A204.1 (cell line): ENCODE measurements around the gene GNAZ.

Experiments used
- FAIRE-seq: peaks from 2 replicates; lab custom pipeline; 2012; peaks lifted over from hg19 to GRCh38; lab: Jason Lieb, UNC

Gene GNAZ

DNA sequence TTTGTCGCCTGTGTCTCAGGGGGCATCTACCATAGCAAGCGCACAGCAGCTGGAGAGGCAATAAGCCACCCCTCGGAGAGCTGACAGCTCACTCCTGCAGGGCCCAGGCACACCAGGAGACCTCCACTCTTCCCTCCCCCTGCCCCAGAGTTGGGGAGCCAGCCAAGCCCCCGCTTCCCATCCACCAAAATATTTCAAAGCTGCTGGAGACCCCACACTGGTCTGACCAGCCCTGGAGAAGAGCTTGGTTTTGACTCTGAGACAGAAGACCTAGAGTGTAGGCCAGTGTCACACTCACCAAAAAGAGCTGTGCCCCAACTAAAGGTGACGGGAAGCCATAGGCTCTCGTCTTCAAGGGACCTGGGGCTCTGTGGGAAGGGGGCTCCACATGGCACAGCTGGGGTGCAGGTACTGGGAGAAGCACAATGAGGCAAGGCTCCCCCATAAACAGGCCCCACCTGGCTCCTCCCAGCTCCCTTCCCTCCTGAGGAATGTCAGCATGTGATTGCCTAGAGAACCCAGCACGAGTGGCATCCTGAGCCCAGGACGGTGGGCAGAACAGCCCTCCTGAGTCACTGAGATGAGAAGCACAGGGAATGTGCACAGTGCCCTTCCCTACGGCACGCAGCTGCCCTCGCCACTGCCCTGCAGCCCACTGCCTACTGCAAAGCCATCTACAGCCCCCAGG, 5.8 kb upstream of the GNAZ start:
- no peak for FAIRE-seq

DNA sequence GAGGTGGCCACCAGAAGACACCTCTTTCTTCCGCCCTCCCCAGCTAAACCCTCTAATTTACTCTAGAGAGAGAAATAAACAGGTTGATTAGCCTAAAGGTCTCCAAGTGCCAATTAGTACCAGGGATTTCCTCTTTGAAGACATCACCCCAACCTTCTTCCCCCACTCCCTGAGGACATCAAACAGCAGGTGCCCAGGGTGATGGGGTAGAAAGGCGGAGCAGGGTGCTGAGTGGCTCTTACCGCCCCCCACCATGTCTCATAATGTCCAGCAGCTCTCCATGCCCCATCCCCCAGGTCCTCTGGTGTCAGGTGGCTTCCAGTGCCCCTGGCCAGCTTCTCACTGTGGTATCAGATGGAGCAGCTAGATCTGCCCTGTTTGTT, 5.3 kb upstream of the GNAZ start:
- no peak for FAIRE-seq

DNA sequence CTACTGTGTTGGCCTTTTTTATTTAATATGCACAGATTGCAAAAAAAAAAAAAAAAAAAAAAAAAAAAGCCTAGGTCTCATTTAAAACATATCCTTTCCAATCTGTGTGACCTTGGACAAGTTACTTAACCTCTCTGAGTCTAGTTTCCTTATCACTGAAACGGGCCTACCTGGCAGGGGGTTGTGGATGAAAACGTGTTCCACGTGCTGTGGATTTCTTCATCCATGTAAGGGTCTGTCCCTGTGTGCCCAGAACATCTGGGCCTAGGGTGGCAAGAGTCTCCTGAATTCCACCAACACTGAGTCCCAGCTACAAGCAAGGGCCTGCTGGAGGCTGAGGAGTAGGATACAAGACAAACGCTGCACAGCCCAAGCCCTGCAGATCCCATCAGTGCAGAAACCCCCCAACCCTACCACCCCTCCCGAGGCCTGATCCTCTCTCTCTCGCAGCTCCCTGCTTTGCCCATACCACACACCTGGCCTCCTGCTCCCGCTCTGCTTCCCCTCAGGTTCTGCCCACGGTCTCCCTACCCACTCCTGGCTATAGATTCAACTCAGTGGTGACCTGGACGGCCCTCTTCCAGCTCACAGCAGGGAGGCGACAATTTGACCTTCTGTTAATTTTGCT, 4.7 kb upstream of the GNAZ start:
- no peak for FAIRE-seq

DNA sequence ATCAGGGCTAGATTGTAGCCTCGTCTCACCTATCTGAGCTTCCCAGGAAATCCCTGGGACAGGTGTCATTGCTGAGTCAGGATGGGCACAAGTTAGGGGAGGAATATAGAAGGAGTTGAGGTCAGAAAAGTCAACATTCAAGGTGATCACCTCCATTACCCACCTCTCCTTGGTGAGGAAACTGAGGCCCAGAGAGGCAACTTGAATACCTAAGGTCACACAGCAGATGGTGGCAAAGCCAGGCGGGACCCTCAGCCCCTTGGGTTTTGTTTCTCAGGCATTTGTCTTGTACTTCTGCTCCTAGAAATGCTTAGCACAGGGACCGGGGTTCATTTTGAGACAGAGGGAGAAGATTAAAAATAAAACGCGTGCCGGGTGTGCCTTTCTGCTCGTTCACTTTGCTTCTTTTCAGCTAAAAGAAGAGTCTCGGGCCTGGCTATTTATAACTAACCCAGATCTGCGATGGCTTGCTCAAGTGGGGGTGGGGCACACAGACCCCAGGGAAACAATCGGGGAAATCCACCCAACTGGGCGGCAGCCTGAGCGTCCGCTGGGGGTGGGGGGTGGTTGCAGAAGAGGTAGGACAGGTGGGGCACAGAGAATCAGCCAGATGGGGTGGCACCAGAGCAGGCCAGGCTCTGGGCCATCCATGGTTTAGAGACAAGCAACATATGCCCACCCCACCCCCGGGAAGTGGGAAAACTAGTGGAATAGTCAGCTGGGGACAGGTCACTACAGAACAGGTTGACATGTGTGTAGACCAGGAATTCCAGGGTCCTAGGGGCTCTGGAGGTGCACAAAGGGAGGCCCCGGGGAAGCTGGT, 3.9 kb upstream of the GNAZ start:
- FAIRE-seq = no peak

DNA sequence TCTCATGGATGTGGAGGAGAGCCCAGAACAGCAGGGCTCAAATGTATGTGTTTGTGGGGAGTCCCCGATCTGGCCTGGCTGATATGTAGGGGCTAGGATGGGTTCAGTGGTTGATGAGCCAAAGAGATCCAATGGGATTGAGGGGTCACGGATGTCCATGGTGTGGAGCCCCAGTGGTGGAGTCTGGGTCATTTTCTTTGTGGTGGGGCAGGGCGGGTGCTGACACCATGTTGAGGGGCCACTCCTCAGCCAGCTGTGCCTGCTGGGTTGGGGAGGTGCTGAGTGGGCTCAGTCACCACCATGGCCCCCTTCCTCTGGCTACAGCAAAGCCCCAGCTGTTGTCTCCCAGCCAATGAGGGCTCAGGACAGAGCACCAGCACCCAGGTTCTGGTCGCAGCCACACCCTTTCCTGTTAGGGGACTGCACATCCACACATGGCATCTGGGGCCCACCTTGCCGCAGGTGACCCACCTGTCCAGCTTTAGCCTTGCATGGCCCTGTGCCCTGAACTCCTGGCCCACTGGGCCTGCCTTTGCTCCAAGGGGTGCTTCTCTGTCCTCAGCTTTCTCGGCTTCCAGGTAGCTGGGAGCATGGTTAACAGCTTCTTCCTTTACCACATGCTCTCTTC, 3.2 kb upstream of the GNAZ start:
- no peak for FAIRE-seq

DNA sequence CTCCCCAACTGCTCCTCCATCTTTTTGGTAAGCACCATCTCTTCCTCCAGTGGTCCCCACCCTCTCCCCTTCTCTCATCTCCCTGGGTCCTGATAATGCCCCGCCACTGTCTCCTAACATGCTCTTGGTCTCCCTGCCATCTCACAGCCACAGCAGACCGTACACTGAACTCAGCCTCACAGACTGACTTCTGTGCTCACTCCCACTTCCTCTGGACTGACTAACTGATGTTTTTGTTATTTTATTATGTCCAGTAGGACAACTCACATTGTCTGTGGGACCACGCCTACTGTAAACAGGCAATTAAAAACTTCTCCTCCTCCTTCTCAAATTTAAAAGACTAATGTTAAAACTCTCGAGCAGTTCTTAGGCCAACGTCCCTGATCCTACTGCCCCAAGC, 2.6 kb upstream of the GNAZ start:
- no peak for FAIRE-seq

DNA sequence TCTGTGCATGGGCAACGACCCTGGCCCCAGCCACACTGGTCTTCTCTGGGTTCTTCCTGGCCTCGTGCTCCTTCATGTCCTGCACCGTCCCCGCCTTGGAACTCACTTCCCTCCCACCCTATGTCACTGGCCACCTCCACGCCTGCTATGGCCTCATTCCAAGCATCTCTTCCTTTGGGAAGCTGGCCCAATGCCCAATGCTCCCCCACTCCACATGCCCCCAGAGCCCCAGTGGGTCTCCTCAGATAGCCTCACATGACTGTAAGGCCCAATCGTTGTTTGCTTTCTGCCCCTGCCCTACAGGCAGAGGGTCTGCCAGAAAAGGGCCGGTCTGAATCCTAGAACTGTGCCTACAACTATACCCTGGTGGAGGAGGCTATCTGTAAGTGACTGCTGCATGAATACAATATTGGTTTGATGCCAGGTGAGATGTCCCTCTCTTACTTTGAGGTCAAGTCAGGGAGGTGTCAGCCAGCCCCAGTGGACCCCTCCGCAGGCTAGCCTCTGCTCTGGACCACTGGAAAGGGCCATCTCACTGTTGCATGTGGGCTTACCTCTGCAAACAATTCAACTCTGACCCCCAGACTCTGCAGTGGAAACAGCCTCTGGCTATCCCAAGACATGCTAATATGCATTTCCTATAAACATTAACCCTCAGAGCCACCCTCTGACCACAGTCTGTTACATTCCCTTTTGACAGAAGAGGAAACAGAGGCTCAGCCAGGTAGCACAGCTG, 2.1 kb upstream of the GNAZ start:
- no peak for FAIRE-seq

DNA sequence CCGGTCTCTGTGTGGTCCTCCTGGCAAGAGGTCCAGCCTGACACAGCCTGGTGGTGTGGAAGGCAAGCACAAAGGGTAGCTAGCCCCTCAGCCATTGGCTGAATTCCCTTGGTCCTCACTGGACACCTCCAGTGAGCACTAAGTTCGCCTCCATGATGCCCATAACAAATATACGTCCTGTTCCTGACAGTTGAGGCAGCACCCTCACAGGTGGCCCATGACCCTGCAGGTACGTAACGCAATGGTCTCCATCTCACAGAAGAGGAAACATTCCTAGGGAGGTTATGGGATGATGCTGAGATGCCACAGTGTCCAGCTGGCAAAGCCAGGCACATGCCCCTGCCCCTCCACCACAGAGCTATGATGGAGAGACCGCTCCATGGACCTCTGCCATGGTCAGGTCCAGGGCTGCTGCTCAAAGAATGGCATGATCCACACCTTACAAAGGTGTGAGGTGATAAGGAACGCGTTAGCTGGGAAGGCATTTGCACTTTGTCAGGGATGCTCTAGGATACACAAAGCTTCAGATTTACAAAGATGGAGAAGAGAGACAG, 1.4 kb upstream of the GNAZ start:
- FAIRE-seq = no peak

DNA sequence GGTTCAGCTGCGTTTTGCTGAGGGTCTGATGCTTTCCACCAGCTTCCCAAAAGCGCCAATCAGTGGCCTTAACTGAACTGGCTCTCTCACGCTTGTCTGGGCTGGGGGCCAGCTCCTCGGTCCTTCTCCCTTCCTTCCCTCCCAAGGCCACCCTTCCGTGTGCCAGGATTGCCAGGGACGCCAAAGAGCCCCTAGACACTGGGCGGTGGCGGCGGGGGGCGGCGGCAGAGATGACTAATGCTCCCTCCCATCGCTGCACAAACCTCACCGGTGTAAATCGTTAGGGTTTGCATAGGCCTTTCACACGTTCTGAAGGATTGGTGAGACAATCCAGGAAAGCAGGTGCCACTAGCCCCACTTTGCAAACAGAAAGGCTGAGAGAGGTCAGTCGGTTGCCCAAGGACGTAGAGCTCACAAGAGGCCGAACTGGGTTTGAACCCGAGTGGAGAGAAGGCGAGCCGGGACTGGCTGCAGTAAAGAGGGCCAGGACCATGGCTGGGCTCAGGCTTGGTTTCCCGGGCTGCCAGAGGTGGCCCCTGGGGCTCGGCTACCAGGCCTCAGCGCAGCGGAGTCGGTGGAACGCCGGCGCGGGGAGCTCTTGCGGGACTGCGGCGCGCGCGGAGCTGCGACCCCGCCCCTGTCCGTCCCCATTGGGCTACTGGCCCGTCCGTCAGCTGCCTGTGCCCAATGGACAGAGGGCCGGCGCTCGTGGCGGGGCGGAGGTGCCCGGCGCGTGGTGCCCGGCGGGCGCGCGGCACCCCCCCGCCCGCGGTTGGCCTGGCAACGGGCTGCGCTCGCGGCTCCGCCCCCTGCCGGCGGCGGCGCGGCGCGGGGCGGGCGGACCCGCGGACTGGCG, 589 bp upstream of the GNAZ start:
- no peak for FAIRE-seq

DNA sequence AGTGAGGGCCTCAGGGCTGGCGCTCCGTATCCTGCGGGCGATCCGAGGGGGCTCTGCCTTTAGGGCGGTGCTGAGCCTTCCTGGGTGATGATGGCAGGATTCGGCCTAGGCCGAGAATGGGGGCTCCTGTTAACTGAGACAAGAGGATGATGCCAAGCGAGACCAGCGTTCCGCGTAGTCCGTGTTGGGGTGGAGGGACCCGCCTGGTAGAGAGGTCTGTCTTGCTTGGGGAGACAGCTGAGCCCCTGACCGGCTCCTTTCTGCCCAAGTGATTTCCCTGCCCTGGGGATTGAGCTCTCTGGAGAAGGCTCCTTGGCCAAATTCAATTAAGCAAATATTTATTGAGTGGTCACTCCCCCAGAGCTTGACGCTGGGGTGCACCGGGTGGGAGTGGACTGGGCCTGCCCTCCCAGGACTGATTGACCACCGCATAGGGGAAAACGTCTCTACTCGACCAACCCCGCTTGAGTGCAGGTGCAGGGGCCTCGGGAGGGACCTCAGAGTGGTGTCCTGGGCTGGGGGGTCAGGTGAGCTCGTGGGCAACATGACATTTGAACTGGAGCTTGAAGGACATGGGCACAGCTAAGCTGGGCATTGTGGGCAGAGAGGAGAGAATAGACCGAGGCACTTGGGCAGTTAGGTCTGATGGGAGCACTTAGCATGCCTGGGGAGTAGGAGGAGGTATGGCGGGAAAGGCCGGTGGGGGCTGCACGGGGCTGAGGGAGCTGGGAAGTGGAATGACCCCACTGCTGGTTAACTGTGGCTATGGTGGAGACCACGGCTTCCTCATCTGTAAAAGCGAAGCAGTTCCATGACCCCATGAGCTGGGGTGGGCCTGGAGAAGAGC, 1.1 kb downstream of the GNAZ start:
- no peak for FAIRE-seq

DNA sequence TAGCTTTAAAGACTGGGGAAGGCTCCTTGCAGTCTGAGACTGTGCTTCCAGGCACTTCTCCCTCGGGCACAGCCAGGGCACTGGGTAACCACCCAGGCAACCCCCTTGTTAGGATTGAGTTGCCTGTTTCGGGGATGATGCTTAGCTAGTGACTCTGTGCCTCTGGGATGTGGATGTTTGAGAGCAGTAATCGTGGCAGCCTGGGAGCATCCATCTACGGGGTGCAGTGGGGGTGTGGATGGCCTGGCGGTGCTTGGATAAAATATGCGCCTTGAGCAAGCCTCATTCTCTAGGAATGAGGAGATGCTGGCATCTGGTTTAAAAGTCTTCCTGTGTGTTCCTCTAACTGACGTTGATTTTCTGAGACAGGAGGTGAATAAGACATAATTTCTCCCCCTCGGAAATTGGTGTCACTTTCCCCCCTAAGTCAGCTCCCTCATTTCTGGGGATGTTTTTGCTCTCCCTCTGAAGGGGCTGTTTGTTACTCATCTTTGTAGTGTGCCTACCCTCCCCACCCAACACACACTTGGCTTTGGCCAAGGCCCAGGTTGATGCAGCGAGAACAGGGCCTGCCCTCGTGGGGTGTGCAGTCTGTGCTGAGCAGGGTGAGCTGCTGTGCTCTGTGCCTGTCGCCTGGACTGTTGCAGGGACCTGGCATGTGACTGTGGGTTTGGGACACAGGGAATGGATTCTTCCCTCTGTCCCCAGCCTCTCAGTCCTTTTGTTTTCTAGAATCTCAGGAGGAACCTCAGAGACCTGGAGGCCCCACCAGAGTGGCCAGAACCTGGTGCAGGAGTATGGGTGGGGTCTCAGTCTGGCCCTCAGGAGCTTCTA, 2.0 kb downstream of the GNAZ start:
- no peak for FAIRE-seq

DNA sequence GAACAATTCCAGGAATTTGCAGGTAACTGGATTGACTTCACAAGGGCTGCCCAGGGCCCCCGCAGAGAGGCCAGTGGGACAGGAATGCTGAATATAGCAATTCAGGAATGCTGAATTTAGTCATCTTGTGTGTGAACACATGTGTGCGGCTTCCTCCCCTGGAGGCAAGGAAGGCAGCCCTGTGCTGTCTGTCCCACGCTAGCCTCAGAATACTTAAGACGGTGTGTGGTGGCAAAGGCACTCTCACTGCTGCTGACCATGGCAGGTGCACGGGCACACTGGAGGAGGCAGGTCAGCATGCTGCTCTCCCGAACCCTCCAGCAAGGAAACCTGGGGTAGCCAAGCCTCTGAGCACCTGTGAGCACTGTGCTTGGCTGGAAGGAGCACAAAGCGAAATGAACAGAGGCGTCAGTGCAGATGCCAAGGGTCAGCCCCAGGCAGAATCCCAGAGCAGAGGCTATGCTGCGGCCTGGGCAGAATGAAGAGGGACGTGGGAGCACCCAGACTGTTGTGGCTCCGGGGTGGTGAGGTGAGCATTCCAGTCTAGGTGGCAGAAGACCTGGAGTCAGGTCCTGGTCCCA, 2.7 kb downstream of the GNAZ start:
- no peak for FAIRE-seq

DNA sequence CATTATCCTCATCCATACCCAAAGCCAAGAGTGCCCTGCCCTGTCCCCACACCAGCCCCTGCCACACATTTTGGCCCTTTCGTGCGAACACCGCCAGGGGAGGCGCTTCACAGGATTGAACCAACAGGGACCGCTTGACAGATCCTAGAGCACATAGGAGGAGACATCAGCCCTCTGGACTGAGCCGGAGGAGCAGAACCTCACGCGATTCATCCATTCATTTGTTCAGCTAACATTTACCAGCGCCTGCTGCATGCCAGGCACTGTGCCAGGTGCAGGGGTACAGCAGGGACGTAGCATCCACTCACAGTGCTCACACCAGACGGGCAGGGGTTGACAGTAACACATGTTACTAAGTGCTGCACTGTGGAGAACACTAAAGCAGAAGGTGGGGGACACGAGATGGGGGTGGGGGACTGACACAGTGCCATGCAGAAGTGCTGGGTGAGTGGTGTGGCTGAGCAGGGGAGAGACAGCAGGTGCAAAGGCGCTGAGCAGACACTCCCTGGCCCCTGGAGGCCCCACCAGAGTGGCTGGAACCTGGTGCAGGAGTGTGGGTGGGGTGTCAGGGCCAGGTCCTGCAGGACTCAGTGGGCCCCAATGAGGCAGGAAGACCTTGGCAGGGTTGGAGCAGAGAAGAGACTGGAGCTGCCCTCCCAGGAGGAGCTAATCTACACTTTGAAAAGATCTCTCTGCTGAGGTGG, 3.4 kb downstream of the GNAZ start:
- no peak for FAIRE-seq

DNA sequence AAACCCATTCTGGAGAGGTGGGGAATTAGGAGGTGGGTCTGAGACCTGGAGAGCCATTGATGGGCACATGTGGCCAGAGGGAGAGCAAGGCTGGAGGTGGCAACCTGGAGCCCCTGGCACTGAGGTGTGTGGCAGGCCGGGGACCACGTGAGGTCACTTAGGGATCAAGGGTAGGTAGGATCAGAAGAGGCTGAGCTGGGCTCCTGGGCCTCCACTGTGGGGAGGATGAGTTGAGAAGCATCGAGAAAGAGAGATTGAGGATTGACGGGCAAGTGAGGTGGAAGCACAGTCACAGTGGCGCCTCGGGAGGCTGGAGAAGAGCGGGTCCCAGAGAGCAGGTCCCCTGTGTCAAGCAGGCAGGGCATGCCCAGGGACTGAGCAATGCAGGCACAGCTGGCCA, 4.1 kb downstream of the GNAZ start:
- FAIRE-seq = no peak

DNA sequence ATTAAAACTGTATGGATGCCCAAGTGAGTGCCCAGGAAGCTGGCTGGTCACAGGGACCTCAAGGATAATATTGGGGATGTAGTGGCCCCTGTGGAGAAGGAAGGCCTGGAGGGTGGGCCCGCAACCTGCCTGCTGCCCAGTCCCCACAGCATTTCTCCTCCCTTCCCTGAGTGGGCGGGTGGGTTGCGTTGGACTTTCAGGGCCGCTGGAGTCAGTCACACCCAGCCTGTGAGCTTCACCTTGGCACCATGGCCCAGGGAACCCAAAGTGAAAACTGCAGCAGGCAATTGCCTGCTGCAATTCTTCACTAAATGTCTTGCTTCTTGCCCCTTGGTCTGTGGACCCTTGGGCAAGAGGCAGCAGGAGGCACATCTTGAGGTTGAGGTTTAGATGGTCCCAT, 4.7 kb downstream of the GNAZ start:
- no peak for FAIRE-seq

DNA sequence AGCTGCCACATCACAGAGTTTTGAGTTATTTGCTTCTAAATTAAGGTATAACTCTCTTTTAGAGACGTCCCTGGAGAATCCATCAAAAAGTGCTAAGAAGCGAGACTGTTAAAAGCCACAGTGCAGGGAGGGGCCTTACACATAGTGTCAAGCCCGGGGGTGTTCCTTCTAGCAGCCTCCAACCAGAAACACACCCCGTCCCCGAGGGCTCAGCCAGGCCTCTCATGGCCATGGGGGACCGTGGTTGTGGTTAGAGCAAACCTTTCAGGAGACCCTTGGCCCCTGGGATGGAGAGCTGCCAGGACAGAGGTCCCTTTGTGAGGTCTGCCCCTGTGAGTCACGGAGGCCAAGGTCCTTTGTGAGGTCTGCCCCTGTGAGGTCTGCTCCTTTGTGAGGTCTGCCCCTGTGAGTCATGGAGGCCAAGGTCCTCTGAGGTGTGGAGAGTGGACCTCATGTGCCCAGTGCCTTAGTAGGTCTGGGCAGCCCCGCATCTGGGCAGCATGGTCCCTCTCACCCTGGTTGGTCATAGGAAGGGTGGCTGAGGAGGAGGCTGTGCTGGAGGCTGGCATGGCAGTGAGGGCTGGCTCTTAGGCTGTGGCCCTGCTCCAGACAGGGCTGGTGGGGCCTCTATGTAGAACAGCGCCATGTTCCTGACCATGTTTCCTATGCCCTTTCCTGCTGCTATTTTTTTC, 5.4 kb downstream of the GNAZ start:
- no peak for FAIRE-seq

DNA sequence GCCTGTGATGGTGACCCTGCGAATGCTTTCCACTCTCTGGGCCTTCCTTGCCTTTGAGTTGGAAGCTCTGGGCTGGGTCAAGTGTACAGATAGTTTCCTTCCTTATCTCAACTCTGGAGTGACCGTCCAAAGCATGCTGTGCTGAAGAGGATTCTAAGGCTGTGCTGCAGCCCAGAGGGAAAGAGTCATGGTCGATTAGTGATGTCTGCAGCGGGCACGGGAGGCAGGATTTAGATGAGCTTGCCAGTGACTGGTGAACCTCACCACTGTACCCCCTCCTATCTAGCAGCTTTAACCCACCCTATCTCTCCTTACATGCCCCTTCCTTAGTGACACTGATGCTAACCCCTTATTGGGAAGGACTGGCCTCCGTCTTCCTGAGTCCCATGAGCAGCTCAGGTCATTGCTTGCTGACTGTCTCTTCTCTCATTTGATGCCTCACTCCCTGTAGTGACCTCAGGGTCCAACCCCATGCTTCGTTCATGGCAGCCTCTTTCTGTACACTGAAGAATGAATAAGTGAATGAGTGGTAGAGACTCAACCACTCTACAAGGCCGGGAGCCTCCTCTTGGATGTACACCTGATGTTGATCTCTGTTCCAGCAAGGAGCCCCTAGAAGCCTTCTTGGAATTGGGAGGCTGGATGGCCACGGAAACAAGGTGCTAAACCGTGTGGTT, 6.7 kb downstream of the GNAZ start:
- FAIRE-seq = no peak
